IMR-90 (cell line): Measurements from ENCODE around the gene LRP1B. TPM values are rescaled to one million over a fixed set of nuclear protein-coding genes. Genes with fewer than 3 reads are reported as not detected.

ENCODE experiments used
- ATAC-seq: fragments of 200-7000 bp; cut with Tn5 transposase; 2 replicates; pipeline ENCODE4 v1.9.1; 2020; ENCODE audit warnings: low read depth, mild to moderate bottlenecking, moderate library complexity
- BruUV-seq: library from RNA; stranded (reverse); fragments of 400-500 nt; replicated peaks from 2 replicates; lab custom pipeline; 2021; lab: Mats Ljungman, UMichigan
- CTCF ChIA-PET: fragments of 300-600 bp; formaldehyde crosslinking; extraction: SDS; loops from one replicate; lab custom pipeline; 2021; ENCODE audit warnings: antibody characterized with exemption; lab: Yijun Ruan, JAX
- POLR2A ChIA-PET: fragments of 300-600 bp; sonication (Branson Sonifier 250); formaldehyde crosslinking; loops from one replicate; lab custom pipeline; 2022; ENCODE audit warnings: antibody characterized with exemption; ENCODE audit not compliant: unreplicated experiment; lab: Charles Lee
- DNase-seq: peaks from one replicate; pipeline ENCODE4 v3.0.0; 2013
- H2AFZ ChIP-seq: replicated peaks from 2 replicates; pipeline ENCODE3; 2013; ENCODE audit warnings: low read length, mild to moderate bottlenecking; ENCODE audit not compliant: poor library complexity
- H2AK5ac ChIP-seq: 2 replicates; pipeline ENCODE4 v1.6.1; 2013; ENCODE audit warnings: low read depth, low read length, inconsistent platforms
- H2AK9ac ChIP-seq: replicated peaks from 2 replicates; pipeline ENCODE3; 2013; ENCODE audit warnings: mild to moderate bottlenecking, low read depth, low read length, moderate library complexity; ENCODE audit not compliant: poor library complexity
- H2BK120ac ChIP-seq: 2 replicates; pipeline ENCODE4 v1.6.1; 2013; ENCODE audit warnings: low read depth, low read length, inconsistent platforms
- H2BK15ac ChIP-seq: 3 replicates; pipeline ENCODE4 v1.6.1; 2013; ENCODE audit warnings: low read depth, low read length, inconsistent platforms
- H2BK20ac ChIP-seq: 2 replicates; pipeline ENCODE4 v1.6.1; 2013; ENCODE audit warnings: low read depth, mild to moderate bottlenecking, inconsistent platforms, low read length, moderate library complexity
- H2BK5ac ChIP-seq: 2 replicates; pipeline ENCODE4 v1.6.1; 2013; ENCODE audit warnings: mild to moderate bottlenecking, low read depth, low read length, inconsistent platforms; ENCODE audit not compliant: poor library complexity, severe bottlenecking
- H3K14ac ChIP-seq: replicated peaks from 2 replicates; pipeline ENCODE4 v1.6.1; 2013; ENCODE audit warnings: low read depth, low read length, inconsistent platforms
- H3K18ac ChIP-seq: 2 replicates; pipeline ENCODE4 v1.6.1; 2013; ENCODE audit warnings: low read depth, low read length, control low read depth
- H3K23ac ChIP-seq: 2 replicates; pipeline ENCODE4 v1.6.1; 2013; ENCODE audit warnings: low read depth, low read length, inconsistent platforms
- H3K27ac ChIP-seq: 2 replicates; pipeline ENCODE4 v1.5.1; 2013; ENCODE audit warnings: mild to moderate bottlenecking, control low read depth, low read length; ENCODE audit not compliant: insufficient read depth
- H3K27me3 ChIP-seq: 2 replicates; pipeline ENCODE4 v1.6.1; 2013; ENCODE audit warnings: low read length; ENCODE audit not compliant: control insufficient read depth, insufficient read depth
- H3K36me3 ChIP-seq: 2 replicates; pipeline ENCODE4 v1.6.1; 2013; ENCODE audit warnings: low read length, mixed read lengths; ENCODE audit not compliant: control insufficient read depth, insufficient read depth
- H3K4ac ChIP-seq: 2 replicates; pipeline ENCODE4 v1.6.1; 2013; ENCODE audit warnings: low read depth, low read length, inconsistent platforms
- H3K4me1 ChIP-seq: 2 replicates; pipeline ENCODE4 v1.6.1; 2013; ENCODE audit warnings: low read length, mixed read lengths; ENCODE audit not compliant: control insufficient read depth, insufficient read depth
- H3K4me2 ChIP-seq: 2 replicates; pipeline ENCODE4 v1.6.1; 2013; ENCODE audit warnings: low read depth, mild to moderate bottlenecking, control low read depth, low read length, moderate library complexity
- H3K4me3 ChIP-seq: 2 replicates; pipeline ENCODE4 v1.5.1; 2013; ENCODE audit warnings: low read depth, mild to moderate bottlenecking, control low read depth, low read length, moderate library complexity; ENCODE audit not compliant: insufficient read depth
- H3K56ac ChIP-seq: 2 replicates; pipeline ENCODE4 v1.6.1; 2013; ENCODE audit warnings: low read length, inconsistent platforms; ENCODE audit not compliant: insufficient read depth; ENCODE audit errors: extremely low read depth
- H3K79me1 ChIP-seq, 2 experiments: 2 replicates each; pipeline ENCODE4 v1.6.1; 2013; ENCODE audit warnings: low read length in 2 of 2, inconsistent platforms in 1 of 2, low read depth in 1 of 2
- H3K9ac ChIP-seq: 2 replicates; pipeline ENCODE4 v1.6.1; 2013; ENCODE audit warnings: low read depth, low read length, control low read depth
- H3K9me1 ChIP-seq: 2 replicates; pipeline ENCODE4 v1.6.1; 2013; ENCODE audit warnings: low read length, inconsistent platforms; ENCODE audit not compliant: insufficient read depth
- H3K9me3 ChIP-seq: 2 replicates; pipeline ENCODE4 v1.6.1; 2013; ENCODE audit warnings: low read length; ENCODE audit not compliant: control insufficient read depth, insufficient read depth
- H4K20me1 ChIP-seq: 2 replicates; pipeline ENCODE4 v1.6.1; 2013; ENCODE audit warnings: low read length, inconsistent platforms; ENCODE audit not compliant: insufficient read depth
- H4K5ac ChIP-seq: 2 replicates; pipeline ENCODE4 v1.6.1; 2013; ENCODE audit warnings: mild to moderate bottlenecking, low read depth, low read length, control low read depth
- H4K8ac ChIP-seq, 2 experiments: 2 replicates each; pipeline ENCODE4 v1.6.1; 2013; ENCODE audit warnings: low read depth in 2 of 2, low read length in 2 of 2, control low read depth in 1 of 2, inconsistent platforms in 1 of 2
- H4K91ac ChIP-seq: 2 replicates; pipeline ENCODE4 v1.6.1; 2013; ENCODE audit warnings: low read depth, low read length, inconsistent platforms; ENCODE audit not compliant: insufficient read depth
- BHLHE40 ChIP-seq: fragments of 150-350 bp; IDR thresholded peaks from 2 replicates; pipeline ENCODE4 v1.6.1; 2016; ENCODE audit warnings: mild to moderate bottlenecking, low read depth, low read length
- CEBPB ChIP-seq: IDR thresholded peaks from 2 replicates; pipeline ENCODE4 v1.6.1; 2012; ENCODE audit warnings: low read depth, low read length, improper control_type of control experiment
- CHD1 ChIP-seq: IDR thresholded peaks from 2 replicates; pipeline ENCODE4 v1.6.1; 2012; ENCODE audit warnings: low read depth, low read length, improper control_type of control experiment
- CTCF ChIP-seq: conservative IDR thresholded peaks from 2 replicates; pipeline ENCODE4 v1.5.1; 2012; ENCODE audit warnings: mild to moderate bottlenecking, low read depth, low read length, improper control_type of control experiment
- ELK1 ChIP-seq: fragments of 150-350 bp; IDR thresholded peaks from 2 replicates; pipeline ENCODE4 v1.6.1; 2016; ENCODE audit warnings: low read depth, mild to moderate bottlenecking, low read length, moderate library complexity, borderline replicate concordance
- FOS ChIP-seq: fragments of 150-350 bp; IDR thresholded peaks from 2 replicates; pipeline ENCODE4 v1.6.1; 2016; ENCODE audit warnings: low read depth, low read length
- MAFK ChIP-seq: IDR thresholded peaks from 2 replicates; pipeline ENCODE4 v1.6.1; 2012; ENCODE audit warnings: low read depth, low read length, improper control_type of control experiment
- MAZ ChIP-seq: IDR thresholded peaks from 2 replicates; pipeline ENCODE4 v1.6.1; 2012; ENCODE audit warnings: low read depth, mild to moderate bottlenecking, low read length, improper control_type of control experiment, moderate library complexity, borderline replicate concordance
- MXI1 ChIP-seq: IDR thresholded peaks from 2 replicates; pipeline ENCODE4 v1.6.1; 2012; ENCODE audit warnings: low read depth, mild to moderate bottlenecking, low read length, moderate library complexity, borderline replicate concordance
- NFE2L2 ChIP-seq: fragments of 150-350 bp; IDR thresholded peaks from 2 replicates; pipeline ENCODE4 v1.6.1; 2016; ENCODE audit warnings: low read depth, mild to moderate bottlenecking, low read length
- POLR2A ChIP-seq: IDR thresholded peaks from 2 replicates; pipeline ENCODE4 v1.6.1; 2012; ENCODE audit warnings: mild to moderate bottlenecking, low read depth, low read length
- RAD21 ChIP-seq: IDR thresholded peaks from 2 replicates; pipeline ENCODE4 v1.6.1; 2012; ENCODE audit warnings: low read length, improper control_type of control experiment
- RCOR1 ChIP-seq: IDR thresholded peaks from 2 replicates; pipeline ENCODE4 v1.6.1; 2012; ENCODE audit warnings: mild to moderate bottlenecking, low read length, improper control_type of control experiment; ENCODE audit not compliant: insufficient replicate concordance
- RFX5 ChIP-seq: IDR thresholded peaks from 2 replicates; pipeline ENCODE4 v1.8.0; 2012; ENCODE audit warnings: low read depth, mild to moderate bottlenecking, low read length, moderate library complexity
- SMC3 ChIP-seq: fragments of 150-350 bp; IDR thresholded peaks from 2 replicates; pipeline ENCODE4 v1.6.1; 2016; ENCODE audit warnings: low read depth, mild to moderate bottlenecking, antibody characterized with exemption, low read length, moderate library complexity
- USF2 ChIP-seq: fragments of 150-350 bp; IDR thresholded peaks from 2 replicates; pipeline ENCODE4 v1.6.1; 2017; ENCODE audit warnings: mild to moderate bottlenecking, antibody characterized with exemption, low read length, low read depth
- WGBS, 2 experiments: methylation state at CpG; one replicate each; pipeline versions ENCODE4 v1.1.5 to v1.1.7; 2013; ENCODE audit warnings: missing lambda C conversion rate in 2 of 2; ENCODE audit not compliant: insufficient read length in 1 of 2; ENCODE audit errors: extremely low coverage in 2 of 2; 5-methylcytosine and 5-hydroxymethylcytosine counted together
- dilution Hi-C: fragments of 300-500 bp; cut with HindIII; formaldehyde crosslinking; loops from one replicate; pipeline ENCODE4 v1.14.3; 2018; ENCODE audit warnings: low sequenced_read_pairs; ENCODE audit not compliant: unreplicated experiment
- in situ Hi-C: fragments of 300-500 bp; cut with MboI; formaldehyde crosslinking; loops from 3 replicates; pipeline ENCODE4 v1.14.3; 2019; ENCODE audit warnings: low sequenced_read_pairs, inconsistent platforms, mixed read lengths
- intact Hi-C: fragments of 100-400 bp; cut with micrococcal nuclease; formaldehyde crosslinking; loops from 2 replicates; pipeline ENCODE4 v1.10.0; 2022
- polyA plus RNA-seq, 3 experiments: library from polyadenylated mRNA; depleted of rRNA; stranded (reverse); fragments of >200 nt; gene quantifications; 2 replicates each; pipeline ENCODE4 v1.2.3, GENCODE V29; 2012; ENCODE audit warnings: low replicate concordance in 1 of 3
- total RNA-seq: library from RNA; depleted of rRNA; stranded (reverse); fragments of >200 nt; gene quantifications from 2 replicates; pipeline ENCODE4 v1.2.3, GENCODE V29; 2012

The LRP1B gene
- total and polyA plus RNA-seq, 2 of the 4 experiments (the other 2 are of a cell fraction): under 0.01 to 0.02 TPM

GRCh38 chr2:141767051-141767450 is 363.8 kb downstream of the LRP1B start:
- no peak overlapping the region for H4K5ac ChIP-seq
- 0 out of 2 replicates have a peak, but pooled peaks cover 2% of the 10 kb centered on the region for H3K9me3 ChIP-seq
- no peak overlapping the region for H2AFZ ChIP-seq
- H4K91ac ChIP-seq: no peak overlapping the region
- no peak overlapping the region for H3K4me3 ChIP-seq
- no peak overlapping the region for H3K9ac ChIP-seq
- no peak overlapping the region for H2AK5ac ChIP-seq
- H4K8ac ChIP-seq: no peak overlapping the region
- no peak overlapping the region for H3K4ac ChIP-seq
- no peak overlapping the region for H3K4me2 ChIP-seq
- TF ChIP-seq POLR2A: no peak
- no peak for TF ChIP-seq ELK1
- TF ChIP-seq RFX5: no peak
- TF ChIP-seq RAD21: no peak
- no peak for TF ChIP-seq RCOR1
- TF ChIP-seq CTCF: no peak
- no peak for TF ChIP-seq MAFK
- no peak for TF ChIP-seq CEBPB
- TF ChIP-seq MXI1: no peak
- TF ChIP-seq BHLHE40: no peak
- TF ChIP-seq MAZ: no peak
- TF ChIP-seq NFE2L2: no peak
- no peak for TF ChIP-seq FOS
- TF ChIP-seq CHD1: no peak
- TF ChIP-seq USF2: no peak
- no peak for TF ChIP-seq SMC3
- no peaks in the 10 kb centered on the region for H3K9me1 ChIP-seq
- H4K20me1 ChIP-seq: no peaks in the 10 kb centered on the region
- no peak overlapping the region for H3K56ac ChIP-seq
- CTCF ChIA-PET: interaction anchor here (0.6 kb wide), 1 partner anchor 113 kb away, joined by 5 read pairs; no protein-coding TSS in a partner anchor
- WGBS, 2 experiments: no CpG with 5 or more reads among the region's 2 CpGs
- H2AK9ac ChIP-seq: no peak overlapping the region
- dilution Hi-C loops (no loop called here), intact Hi-C loops (no loop called here), in situ Hi-C loops (no loop called here)
- H3K36me3 ChIP-seq: no peaks in the 10 kb centered on the region
- no peak overlapping the region for H2BK120ac ChIP-seq
- DNase-seq (peak; percentile 17), ATAC-seq (no peak)
- no peak overlapping the region for H2BK15ac ChIP-seq
- POLR2A ChIA-PET: interaction anchor here (0.5 kb wide), 1 partner anchor 50 kb away, joined by 3 read pairs; no protein-coding TSS in a partner anchor
- no TSS peak for BruUV-seq
- no peak overlapping the region for H2BK5ac ChIP-seq
- no peak overlapping the region for H3K23ac ChIP-seq
- H3K14ac ChIP-seq: no peak overlapping the region
- H3K18ac ChIP-seq: no peak overlapping the region
- no peaks in the 10 kb centered on the region for H3K79me1 ChIP-seq
- H2BK20ac ChIP-seq: no peak overlapping the region
- no peaks in the 10 kb centered on the region for H3K27me3 ChIP-seq
- no peaks in the 10 kb centered on the region for H3K4me1 ChIP-seq
- no peak overlapping the region for H3K27ac ChIP-seq
